GM21447 (cell line): Measurements from ENCODE around the gene CACNA1A.

Experiments
- ATAC-seq: cut with Tn5 transposase; IDR thresholded peaks from one replicate; pipeline ENCODE4 v1.9.1; 2021; ENCODE audit not compliant: unreplicated experiment

CACNA1A gene

GRCh38 chr19:13493516-13494310, 12.6 kb downstream of the CACNA1A start:
- no peak for ATAC-seq

- ATAC-seq = no peak
These were observed 14.2 kb downstream of the CACNA1A start for GRCh38 chr19:13492128-13492527.

GRCh38 chr19:13487985-13488384, 18.3 kb downstream of the CACNA1A start:
- ATAC-seq = no peak

GRCh38 chr19:13484166-13484565, 22.1 kb downstream of the CACNA1A start:
- ATAC-seq = no peak

- no peak for ATAC-seq
These were observed 23.1 kb downstream of the CACNA1A start for GRCh38 chr19:13483215-13483614.

- no peak for ATAC-seq
These were observed 27.7 kb downstream of the CACNA1A start for GRCh38 chr19:13478576-13478975.

GRCh38 chr19:13476071-13476470, 30.2 kb downstream of the CACNA1A start:
- no peak for ATAC-seq

GRCh38 chr19:13475044-13475443, 31.2 kb downstream of the CACNA1A start:
- no peak for ATAC-seq

- ATAC-seq = no peak
These were observed 39.6 kb downstream of the CACNA1A start for GRCh38 chr19:13466697-13467096.

- ATAC-seq = no peak
These were observed 43.0 kb downstream of the CACNA1A start for GRCh38 chr19:13463296-13463695.

GRCh38 chr19:13461536-13461935, 44.7 kb downstream of the CACNA1A start:
- no peak for ATAC-seq

GRCh38 chr19:13460045-13460444, 46.2 kb downstream of the CACNA1A start:
- no peak for ATAC-seq

GRCh38 chr19:13459351-13459750, 46.9 kb downstream of the CACNA1A start:
- ATAC-seq = no peak

- no peak for ATAC-seq
These were observed 54.8 kb downstream of the CACNA1A start for GRCh38 chr19:13451434-13451995.

GRCh38 chr19:13447978-13448377, 58.3 kb downstream of the CACNA1A start:
- no peak for ATAC-seq

GRCh38 chr19:13441810-13442512, 64.3 kb downstream of the CACNA1A start:
- ATAC-seq = no peak

GRCh38 chr19:13437919-13438618, 68.2 kb downstream of the CACNA1A start:
- no peak for ATAC-seq

GRCh38 chr19:13436352-13436751, 69.9 kb downstream of the CACNA1A start:
- ATAC-seq = no peak

- ATAC-seq = no peak
These were observed 75.3 kb downstream of the CACNA1A start for GRCh38 chr19:13430790-13431582.

- ATAC-seq = no peak
These were observed 76.7 kb downstream of the CACNA1A start for GRCh38 chr19:13429563-13429962.

- no peak for ATAC-seq
These were observed 77.9 kb downstream of the CACNA1A start for GRCh38 chr19:13428352-13428751.
